Measurements from ENCODE around the gene SLAMF8. TPM values are rescaled to one million over a fixed set of nuclear protein-coding genes. Genes with fewer than 3 reads are reported as not detected.

Gene SLAMF8
- total and polyA plus RNA-seq, 2 of the 8 experiments (the other 6 are each of a cell fraction or from before 2014, with no cell fraction given): not detected

DNA sequence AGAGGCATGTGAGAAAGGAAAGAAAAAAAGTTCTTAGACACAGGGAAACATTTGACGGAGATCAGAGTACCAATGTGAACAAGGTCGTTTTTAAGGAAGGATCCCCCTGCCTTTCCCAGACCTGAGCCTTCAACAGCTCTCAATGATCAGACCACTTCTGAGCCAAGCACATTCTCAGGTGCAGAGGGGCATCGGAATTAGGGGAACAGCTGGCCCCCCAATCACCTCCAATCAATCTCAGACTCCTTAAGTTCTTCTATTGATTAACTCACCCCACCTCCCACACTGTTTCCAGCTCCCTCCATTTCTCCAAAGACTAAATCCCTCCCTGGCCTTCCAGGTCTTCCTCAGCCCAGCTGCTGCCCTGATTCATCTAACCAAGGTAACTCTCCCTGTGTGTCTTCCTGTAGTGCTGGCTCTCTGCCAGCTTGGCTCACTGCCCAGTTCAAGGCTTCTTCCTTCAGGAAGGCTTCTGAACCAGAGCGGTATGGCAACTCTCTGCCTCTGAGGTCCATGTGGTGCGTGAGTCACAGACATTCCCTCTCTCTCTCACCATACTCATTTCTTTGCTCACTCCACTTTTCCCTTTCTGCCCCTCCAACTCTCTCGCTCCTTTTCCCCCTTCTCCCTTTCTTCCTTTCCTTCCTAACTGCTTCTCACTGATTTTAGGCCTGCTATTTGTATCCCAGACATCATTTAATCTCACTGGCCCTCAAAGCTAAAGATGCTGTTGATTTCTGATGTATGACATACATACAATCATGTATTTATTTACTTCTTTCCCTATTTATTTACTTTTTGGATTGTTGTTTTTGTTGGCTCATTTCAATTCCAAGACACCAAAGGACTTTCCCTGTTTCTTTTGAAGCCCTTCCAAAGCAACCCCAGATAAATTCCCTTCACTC lies 55.2 kb downstream of the SLAMF8 start:
- no peaks in the 10 kb centered on the region for H3K79me2 ChIP-seq (ENCODE audit: control insufficient read depth in 1 of 2, insufficient read depth in 2 of 2, low read length in 2 of 2)
- H3K23me2 ChIP-seq (ENCODE audit: low read depth, low read length): no peaks in the 10 kb centered on the region; the same call in 1 of the 2 replicates
- H3K27me3 ChIP-seq (replicated peaks in 1 of 4; ENCODE audit: control insufficient read depth in 3 of 4, extremely low read depth in 1 of 4, insufficient read depth in 3 of 4, low read length in 3 of 4): no peaks in the 10 kb centered on the region; a peak in 1 of 7 replicates
- no peak overlapping the region for H4K91ac ChIP-seq (replicated peaks; ENCODE audit: insufficient read length, low read length)
- H2BK5ac ChIP-seq (ENCODE audit: low read depth, low read length): no peak overlapping the region
- no peak overlapping the region for H4K8ac ChIP-seq (ENCODE audit: extremely low read depth, insufficient read depth, low read length)
- H3K4ac ChIP-seq (replicated peaks; ENCODE audit: insufficient read length, low read depth, low read length): no peak overlapping the region
- H4K20me1 ChIP-seq (replicated peaks in 1 of 2; ENCODE audit: control insufficient read depth in 1 of 2, insufficient read depth in 2 of 2, low read length in 2 of 2): no peaks in the 10 kb centered on the region
- H2BK120ac ChIP-seq (replicated peaks; ENCODE audit: low read depth, low read length): no peak overlapping the region
- 82% methylated on average over 6 of the region's 6 CpGs; no CpG with 5 or more reads in 1 of the 2 experiments for WGBS, 2 experiments (ENCODE audit: extremely low coverage in 1 of 2, insufficient coverage in 1 of 2, insufficient read length in 1 of 2, insufficient replicate concordance in 2 of 2, low coverage in 1 of 2, low lambda C conversion rate in 2 of 2, missing lambda C conversion rate in 1 of 2)
- no peak overlapping the region for H3K23ac ChIP-seq (ENCODE audit: insufficient read length)
- no peak for DNase-seq (ENCODE audit: low read depth in 1 of 2, low spot score in 2 of 2)
- no peak overlapping the region for H3K4me2 ChIP-seq (ENCODE audit: insufficient read depth in 1 of 2, low read depth in 2 of 2, low read length in 2 of 2)
- ChIA-PET CTCF (ENCODE audit: partially characterized antibody) (interaction anchor here (1.0 to 20.8 kb wide), 5 partner anchors 9 to 78 kb away, joined by 3 to 645 read pairs (median 4); partner anchors contain the start of gene FCRL6), POLR2A (ENCODE audit: partially characterized antibody) (no interaction called here)
- H3K4me1 ChIP-seq (replicated peaks in 1 of 4; ENCODE audit: control insufficient read depth in 3 of 4, insufficient read depth in 4 of 4, low read length in 3 of 4): no peaks in the 10 kb centered on the region
- H3K56ac ChIP-seq (replicated peaks; ENCODE audit: insufficient read length, low read depth, low read length): no peak overlapping the region
- H2BK15ac ChIP-seq (ENCODE audit: low read length): no peak overlapping the region
- H4K5ac ChIP-seq (ENCODE audit: insufficient read length, low read depth, low read length): no peak overlapping the region
- H2BK12ac ChIP-seq (ENCODE audit: low read depth, low read length): no peak overlapping the region; the same call in 1 of the 2 replicates
- no peaks in the 10 kb centered on the region for H3K9me3 ChIP-seq (ENCODE audit: insufficient read depth in 2 of 2, low read depth in 1 of 2, low read length in 1 of 2)
- no peak overlapping the region for H2BK20ac ChIP-seq (ENCODE audit: low read length)
- no peak overlapping the region for H3K4me3 ChIP-seq (ENCODE audit: extremely low read depth in 1 of 4, insufficient read depth in 2 of 4, low read depth in 3 of 4, low read length in 4 of 4)
- no peak for FAIRE-seq
- no peak overlapping the region for H2AK5ac ChIP-seq (ENCODE audit: low read depth, low read length)
- H2AFZ ChIP-seq (ENCODE audit: low read length): no peak overlapping the region
- H3K18ac ChIP-seq (ENCODE audit: extremely low read depth, low read length): no peak overlapping the region
- H3K14ac ChIP-seq (ENCODE audit: insufficient read length): no peak overlapping the region
- H3K36me3 ChIP-seq (ENCODE audit: control insufficient read depth in 2 of 4, insufficient read depth in 4 of 4, low read length in 3 of 4): no peaks in the 10 kb centered on the region
- H3K27ac ChIP-seq (ENCODE audit: low read depth, low read length): no peak overlapping the region
- no peak overlapping the region; a peak in 1 of 7 replicates for H3K9ac ChIP-seq (replicated peaks in 1 of 4; ENCODE audit: extremely low read depth in 1 of 4, low read depth in 3 of 4, low read length in 3 of 4)
- H3K79me1 ChIP-seq (ENCODE audit: low read depth, low read length): no peaks in the 10 kb centered on the region
- TF ChIP-seq KDM4A (IDR thresholded peaks at IDR 0.05; ENCODE audit: low read depth, low read length, severe bottlenecking) (no peak), HDAC6 (IDR thresholded peaks at IDR 0.05; ENCODE audit: low read depth, low read length) (no peak), TAF7 (optimal IDR thresholded peaks at IDR 0.05; ENCODE audit: borderline replicate concordance, low read depth, low read length) (no peak), NRF1 (IDR thresholded peaks at IDR 0.05; ENCODE audit: low read depth, low read length) (no peak)
